WI38 (cell line): ENCODE measurements around the gene SLC15A3.
A peak's percentile ranks its signal among the peaks of the same experiment; 100 is the strongest.

Experiments used
- H3K4me3 ChIP-seq: 2 replicates; pipeline ENCODE4 v1.5.1; 2011; ENCODE audit warnings: low read depth, mild to moderate bottlenecking, control low read depth, low read length
- TF ChIP-seq, protein P1 (sequence below): IDR thresholded peaks from 2 replicates; pipeline ENCODE4 v1.5.1; 2012; ENCODE audit warnings: low read depth, mild to moderate bottlenecking, control low read depth, low read length

SLC15A3 gene

DNA sequence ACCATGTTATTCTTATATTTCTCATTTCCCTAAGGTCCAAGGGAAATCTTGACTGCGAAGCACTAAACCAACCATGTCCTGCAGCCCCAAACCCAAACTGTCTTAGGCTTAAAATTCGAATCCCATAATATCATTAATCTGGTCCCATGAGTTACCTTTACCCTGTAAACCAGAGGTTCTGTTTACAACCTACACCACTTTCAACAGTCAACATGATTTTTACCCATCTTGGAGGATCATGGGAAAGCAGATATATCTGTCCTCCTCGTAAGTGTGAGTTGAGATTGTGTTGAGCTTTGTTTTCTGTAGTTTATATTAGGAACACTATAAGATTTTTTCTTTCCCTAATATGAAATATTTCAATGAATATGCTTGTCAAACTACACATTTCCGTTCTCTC is 52.0 kb downstream of the SLC15A3 start:
- TF ChIP-seq, protein P1, sequence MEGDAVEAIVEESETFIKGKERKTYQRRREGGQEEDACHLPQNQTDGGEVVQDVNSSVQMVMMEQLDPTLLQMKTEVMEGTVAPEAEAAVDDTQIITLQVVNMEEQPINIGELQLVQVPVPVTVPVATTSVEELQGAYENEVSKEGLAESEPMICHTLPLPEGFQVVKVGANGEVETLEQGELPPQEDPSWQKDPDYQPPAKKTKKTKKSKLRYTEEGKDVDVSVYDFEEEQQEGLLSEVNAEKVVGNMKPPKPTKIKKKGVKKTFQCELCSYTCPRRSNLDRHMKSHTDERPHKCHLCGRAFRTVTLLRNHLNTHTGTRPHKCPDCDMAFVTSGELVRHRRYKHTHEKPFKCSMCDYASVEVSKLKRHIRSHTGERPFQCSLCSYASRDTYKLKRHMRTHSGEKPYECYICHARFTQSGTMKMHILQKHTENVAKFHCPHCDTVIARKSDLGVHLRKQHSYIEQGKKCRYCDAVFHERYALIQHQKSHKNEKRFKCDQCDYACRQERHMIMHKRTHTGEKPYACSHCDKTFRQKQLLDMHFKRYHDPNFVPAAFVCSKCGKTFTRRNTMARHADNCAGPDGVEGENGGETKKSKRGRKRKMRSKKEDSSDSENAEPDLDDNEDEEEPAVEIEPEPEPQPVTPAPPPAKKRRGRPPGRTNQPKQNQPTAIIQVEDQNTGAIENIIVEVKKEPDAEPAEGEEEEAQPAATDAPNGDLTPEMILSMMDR: no peak
- H3K4me3 ChIP-seq: no peak overlapping the region

DNA sequence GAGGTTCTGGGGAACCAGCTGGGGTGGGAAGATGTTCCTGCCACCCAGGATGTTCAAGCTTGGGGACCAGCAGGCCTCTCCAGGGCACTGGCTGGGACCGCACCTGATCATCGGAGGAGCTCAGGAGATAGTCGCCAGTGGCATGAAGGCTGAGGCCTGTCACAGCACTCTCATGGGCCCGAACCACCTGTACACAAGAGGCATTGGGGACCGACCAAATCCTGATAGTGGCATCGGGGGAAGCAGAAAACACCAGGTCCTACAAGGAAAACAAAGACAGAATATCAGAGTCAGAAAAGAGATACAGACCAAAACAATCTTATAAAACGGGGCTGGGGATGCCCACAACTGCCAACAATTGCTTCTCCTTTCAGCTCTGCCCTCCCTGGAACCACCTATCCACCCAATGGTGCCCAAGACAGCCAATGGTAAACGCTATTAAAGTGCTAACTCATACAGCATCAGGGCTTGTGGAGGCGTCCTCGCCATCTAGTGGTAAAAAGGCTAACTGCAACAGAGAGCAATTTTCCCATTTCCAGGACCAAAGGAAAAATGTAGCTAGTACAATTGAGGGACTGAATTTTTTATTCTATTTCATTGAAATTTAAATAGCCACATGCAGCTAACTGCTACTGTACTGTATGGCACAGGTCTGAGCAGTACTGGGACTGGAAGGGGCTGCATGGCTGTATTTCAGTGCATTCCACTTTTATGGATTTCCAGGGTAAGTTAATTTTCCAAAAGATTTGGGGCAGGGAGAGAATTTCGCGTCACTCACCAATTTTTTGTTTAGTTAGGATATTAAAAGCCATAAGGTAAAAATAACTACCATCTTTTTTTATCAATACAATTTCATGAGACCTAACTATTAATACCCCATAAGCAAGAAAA is 52.7 kb downstream of the SLC15A3 start:
- no peak overlapping the region for H3K4me3 ChIP-seq
- TF ChIP-seq, protein P1: peak; percentile 98

DNA sequence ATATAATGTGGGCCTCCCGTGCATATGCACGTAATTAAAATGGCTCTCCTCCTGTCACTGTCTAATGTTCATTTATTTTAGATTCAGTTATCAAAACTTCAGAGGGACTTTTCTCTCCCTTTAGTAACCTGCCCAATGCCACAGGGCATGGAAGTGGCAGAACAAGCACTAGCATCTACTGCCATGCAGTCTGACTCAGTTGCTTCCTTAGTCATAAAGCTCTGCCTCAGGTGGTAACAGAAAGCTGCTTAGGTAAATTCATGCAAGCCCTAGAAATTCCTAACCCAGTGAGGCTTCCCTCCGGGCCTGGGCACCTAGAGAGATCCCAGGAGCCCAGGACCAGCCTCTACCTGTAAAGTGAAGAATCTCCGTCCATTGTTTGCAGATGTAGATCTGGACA is 54.5 kb downstream of the SLC15A3 start:
- TF ChIP-seq, protein P1: no peak

DNA sequence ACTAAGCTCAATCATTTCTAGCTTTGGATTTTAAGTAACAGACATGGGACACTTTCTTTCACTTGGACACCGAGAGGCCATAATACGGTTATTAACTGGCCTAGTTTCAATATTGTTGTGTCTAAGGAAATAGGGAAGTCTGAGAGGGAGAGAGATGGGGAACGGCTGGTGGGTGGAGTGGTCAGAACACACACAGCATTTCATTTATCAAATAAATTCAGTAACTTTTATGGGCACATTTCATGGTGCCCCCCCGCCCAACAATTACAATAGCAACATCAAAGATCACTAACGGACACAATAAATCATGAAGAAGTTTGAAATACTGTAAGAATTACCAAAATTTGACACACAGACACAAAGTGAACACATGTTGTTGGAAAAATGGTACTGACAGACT is 56.3 kb downstream of the SLC15A3 start:
- TF ChIP-seq, protein P1: no peak
- H3K4me3 ChIP-seq: no peak overlapping the region

More for the DNA sequence above, 54.5 kb downstream of the SLC15A3 start:
- no peak overlapping the region for H3K4me3 ChIP-seq

DNA sequence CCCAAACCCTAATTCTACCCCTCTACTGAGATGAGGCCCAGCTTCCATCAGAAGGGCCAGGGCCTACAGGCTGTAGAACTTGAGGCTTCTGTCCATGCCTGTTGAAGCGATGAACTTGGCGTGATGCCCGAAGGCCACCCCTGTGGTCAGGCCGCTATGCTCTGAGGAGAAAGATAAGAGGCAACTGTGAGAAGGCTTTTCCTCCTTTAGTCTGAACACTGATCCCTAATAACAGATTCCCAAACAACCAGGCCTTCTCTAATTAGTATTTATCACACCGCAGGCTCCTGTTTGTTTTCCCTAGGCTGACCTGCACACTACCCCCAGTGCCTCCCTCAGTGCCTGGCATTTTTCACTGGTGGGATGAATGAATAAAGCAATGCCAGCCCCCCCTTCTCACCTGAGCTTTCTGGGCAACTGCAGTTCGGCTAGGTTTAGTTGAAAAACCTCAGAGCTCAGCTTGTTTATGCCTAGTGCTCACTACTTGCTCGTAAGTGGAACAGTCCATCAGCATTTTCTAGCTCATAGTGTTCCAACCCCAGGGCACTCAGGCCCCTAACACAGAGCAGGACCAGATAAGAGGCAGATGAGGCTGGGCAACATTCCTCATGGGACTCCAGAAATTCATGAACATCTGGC is 60.8 kb downstream of the SLC15A3 start:
- H3K4me3 ChIP-seq: no peak overlapping the region
- TF ChIP-seq, protein P1: no peak

DNA sequence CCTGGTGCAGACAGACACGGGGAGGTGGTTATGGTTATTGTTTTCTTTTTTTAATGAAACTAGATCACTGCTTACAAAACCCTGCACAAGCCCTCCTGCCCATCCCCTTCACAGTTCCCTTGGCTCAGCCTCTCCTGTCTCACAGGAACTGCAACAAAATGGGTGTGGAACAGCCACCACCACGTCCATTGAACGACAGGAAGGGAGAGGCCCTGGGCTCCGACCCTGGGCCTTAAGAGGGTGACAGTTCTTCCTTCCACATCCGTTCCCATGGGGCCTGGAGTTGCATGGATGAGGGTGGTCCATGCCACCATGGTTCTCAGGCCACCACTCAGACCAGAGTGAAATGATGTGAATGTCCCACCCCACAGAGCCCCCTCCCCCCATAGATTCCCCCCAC is 61.3 kb downstream of the SLC15A3 start:
- no peak overlapping the region for H3K4me3 ChIP-seq
- TF ChIP-seq, protein P1: no peak

DNA sequence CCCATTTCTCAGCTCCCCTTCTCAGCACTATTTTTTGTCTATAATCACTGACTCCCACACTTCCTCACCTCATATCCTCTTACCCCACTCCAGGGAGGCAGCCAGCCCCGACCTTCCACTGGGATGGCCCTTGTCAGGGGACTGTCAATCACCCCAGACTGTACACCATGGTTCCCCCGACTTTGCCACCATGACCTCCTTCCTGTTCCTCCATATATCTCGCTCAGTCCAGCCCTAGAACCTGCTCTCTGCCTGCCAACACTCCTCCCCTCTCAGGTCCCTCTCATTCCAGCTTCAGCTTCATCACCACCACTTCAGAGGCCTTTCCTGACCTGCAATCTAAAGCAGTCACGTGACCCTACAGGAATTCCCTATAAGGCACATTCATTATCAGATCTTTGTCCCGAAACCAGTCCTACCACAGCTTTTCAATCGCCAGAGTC is 62.1 kb downstream of the SLC15A3 start:
- no peak overlapping the region for H3K4me3 ChIP-seq
- TF ChIP-seq, protein P1: no peak
